ENCODE measurements around the gene MORC1.

The MORC1 gene

GRCh38 chr3:108940568-108941263 is 177.2 kb downstream of the MORC1 start:
- no peak for DNase-seq

- DNase-seq, result no peak
These were observed 177.8 kb downstream of the MORC1 start for GRCh38 chr3:108940166-108940565.

DNA sequence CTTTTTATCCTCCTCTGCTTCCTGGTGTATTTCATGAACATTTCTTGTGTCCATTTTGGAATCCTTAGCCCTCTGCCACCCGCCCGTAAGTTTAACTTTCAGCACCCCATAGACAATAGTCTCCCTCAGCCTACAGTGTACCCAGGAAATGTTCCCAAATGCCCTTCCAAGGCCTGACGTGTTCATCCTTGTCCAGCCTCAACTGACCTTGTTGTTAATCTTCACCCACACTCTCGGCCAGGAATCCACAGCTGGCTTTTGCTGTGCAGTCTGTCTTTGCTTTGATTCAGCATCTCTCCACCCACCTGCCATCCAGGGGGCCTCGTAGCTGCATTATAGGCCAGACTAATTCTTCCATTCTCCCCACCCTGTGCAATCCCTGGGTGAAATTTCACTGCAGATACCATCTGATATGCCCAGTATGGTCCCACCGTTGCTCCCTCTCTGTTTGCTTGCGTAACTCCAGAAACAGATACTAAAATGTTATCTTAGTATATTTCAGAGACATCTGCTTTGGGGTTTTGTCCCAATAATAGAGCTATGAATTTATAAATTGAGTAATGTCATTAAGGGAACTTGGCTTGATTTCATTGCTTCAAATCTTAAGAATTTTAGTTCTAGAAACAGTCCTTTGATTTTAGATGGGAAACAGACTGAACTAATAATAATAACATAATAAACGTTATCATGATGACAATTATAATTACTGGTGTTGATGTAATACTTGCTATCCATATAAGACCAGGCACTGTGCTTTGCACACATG is 180.8 kb downstream of the MORC1 start:
- DNase-seq, result no peak

DNA sequence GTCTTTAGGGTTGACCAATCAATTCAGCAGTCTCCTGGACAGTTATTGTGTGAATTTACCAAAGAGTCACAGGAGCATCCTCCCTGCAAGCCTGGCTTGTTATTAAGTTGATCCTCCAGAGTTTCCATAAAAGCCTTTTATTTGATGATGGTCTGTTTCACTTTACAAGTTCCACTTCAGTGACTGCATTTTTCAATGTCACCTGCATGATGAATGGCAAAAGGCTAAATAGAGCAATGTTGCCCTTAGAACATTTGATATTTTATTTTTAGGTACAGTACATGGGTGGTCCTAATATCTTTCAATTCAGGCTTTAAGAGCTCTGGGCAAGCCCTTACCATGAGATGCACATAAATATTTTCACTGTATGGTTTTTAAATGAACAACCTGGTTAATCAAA is 186.9 kb downstream of the MORC1 start:
- DNase-seq, result no peak

DNA sequence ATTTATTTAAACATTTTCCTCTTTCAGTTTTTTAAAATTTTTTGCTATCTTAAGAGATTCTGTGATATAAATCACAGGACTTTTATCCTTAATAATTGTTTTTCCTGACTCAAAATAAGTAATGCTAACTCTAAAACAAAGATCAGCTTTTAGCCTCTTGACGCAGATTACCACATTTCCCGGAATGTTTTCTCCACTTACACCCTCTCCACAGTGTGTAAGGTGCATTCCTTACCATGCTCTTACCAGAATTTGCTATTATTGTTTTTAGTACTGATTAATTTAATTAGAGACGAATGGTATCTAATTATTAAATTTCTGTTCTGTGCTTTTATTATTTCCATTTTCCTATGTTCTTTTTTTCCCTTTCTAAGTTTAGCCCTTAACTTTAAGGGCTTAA is 199.1 kb downstream of the MORC1 start:
- DNase-seq, result no peak

GRCh38 chr3:108914774-108915641 is 202.9 kb downstream of the MORC1 start:
- DNase-seq, result peak; percentile 60

- DNase-seq, result no peak
These were observed 208.1 kb downstream of the MORC1 start for GRCh38 chr3:108909799-108910198.

Data from fibroblast of skin of back (primary cell).